ENCODE measurements around the gene TMEM89.

DNA sequence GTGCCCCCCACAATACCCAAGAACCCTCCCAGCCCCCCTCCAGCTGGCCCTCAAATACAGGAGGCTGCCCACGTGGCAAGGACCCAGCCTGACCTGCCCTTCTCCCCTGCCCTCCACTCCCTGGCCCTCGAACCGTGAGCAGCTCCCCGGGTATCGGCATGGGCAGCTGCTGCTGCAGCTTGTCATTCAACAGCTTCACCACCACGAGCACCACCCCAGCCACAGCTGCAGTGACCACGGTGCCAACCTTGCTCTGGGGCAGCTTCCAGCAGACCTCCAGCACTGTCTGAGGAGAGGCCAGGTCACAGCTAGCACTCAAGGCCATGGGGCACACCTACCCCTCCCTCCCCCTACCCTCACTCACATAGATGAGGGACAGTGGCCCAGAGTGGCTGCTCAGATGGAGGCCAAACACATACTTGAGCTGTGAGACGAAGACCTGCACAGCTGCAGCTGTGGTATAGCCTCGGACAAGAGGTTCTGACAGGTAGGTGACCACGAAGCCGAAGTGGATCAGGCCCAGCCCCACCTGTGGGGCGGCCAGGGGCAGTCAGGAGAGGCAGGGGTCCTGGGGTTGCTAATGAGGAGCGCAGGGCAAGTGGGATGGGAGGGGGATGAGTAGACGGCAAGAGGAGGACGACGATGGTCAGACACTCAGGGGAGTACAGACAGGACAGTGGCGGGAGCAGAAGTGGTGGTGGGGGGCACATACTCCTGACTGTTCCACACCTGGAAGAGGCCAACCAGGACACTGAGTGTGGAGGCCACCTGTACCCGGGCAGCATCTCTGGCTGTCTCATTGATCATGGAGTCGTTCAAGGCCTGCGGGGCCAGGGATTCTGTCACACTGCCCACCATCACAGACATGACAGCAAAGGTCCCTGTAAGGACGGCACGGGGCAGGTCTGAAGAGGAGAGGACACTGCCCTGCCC lies 10.2 kb upstream of the TMEM89 start:
- TF ChIP-seq, protein P1, sequence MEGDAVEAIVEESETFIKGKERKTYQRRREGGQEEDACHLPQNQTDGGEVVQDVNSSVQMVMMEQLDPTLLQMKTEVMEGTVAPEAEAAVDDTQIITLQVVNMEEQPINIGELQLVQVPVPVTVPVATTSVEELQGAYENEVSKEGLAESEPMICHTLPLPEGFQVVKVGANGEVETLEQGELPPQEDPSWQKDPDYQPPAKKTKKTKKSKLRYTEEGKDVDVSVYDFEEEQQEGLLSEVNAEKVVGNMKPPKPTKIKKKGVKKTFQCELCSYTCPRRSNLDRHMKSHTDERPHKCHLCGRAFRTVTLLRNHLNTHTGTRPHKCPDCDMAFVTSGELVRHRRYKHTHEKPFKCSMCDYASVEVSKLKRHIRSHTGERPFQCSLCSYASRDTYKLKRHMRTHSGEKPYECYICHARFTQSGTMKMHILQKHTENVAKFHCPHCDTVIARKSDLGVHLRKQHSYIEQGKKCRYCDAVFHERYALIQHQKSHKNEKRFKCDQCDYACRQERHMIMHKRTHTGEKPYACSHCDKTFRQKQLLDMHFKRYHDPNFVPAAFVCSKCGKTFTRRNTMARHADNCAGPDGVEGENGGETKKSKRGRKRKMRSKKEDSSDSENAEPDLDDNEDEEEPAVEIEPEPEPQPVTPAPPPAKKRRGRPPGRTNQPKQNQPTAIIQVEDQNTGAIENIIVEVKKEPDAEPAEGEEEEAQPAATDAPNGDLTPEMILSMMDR (IDR thresholded peaks at IDR 0.05): no peak
- no peak for TF ChIP-seq POLR2A (IDR thresholded peaks at IDR 0.05)

All from thyroid gland (tissue), 4 donors.